ENCODE measurements around the gene PRMT1.

PRMT1 gene

DNA sequence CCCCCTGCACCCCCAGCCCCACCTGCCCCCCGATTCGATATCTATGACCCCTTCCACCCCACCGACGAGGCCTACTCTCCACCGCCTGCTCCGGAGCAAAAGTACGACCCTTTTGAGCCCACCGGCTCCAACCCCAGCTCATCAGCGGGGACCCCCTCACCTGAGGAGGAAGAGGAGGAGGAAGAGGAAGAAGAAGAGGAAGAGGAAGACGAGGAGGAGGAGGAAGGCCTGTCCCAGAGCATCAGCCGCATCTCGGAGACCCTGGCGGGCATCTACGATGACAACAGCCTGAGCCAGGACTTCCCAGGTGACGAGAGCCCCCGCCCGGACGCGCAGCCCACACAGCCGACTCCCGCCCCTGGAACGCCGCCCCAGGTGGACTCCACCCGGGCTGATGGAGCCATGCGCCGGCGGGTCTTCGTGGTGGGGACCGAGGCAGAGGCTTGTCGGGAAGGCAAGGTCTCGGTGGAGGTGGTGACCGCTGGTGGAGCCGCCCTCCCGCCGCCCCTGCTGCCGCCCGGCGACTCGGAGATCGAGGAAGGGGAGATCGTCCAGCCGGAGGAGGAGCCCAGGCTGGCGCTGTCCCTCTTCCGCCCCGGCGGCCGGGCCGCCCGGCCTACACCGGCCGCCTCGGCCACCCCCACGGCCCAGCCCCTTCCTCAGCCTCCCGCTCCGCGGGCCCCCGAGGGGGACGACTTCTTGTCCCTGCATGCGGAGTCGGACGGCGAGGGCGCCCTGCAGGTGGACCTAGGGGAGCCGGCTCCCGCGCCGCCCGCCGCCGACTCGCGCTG lies 25.8 kb upstream of the PRMT1 start:
- no peak for DNase-seq (ENCODE audit: low read depth)

DNA sequence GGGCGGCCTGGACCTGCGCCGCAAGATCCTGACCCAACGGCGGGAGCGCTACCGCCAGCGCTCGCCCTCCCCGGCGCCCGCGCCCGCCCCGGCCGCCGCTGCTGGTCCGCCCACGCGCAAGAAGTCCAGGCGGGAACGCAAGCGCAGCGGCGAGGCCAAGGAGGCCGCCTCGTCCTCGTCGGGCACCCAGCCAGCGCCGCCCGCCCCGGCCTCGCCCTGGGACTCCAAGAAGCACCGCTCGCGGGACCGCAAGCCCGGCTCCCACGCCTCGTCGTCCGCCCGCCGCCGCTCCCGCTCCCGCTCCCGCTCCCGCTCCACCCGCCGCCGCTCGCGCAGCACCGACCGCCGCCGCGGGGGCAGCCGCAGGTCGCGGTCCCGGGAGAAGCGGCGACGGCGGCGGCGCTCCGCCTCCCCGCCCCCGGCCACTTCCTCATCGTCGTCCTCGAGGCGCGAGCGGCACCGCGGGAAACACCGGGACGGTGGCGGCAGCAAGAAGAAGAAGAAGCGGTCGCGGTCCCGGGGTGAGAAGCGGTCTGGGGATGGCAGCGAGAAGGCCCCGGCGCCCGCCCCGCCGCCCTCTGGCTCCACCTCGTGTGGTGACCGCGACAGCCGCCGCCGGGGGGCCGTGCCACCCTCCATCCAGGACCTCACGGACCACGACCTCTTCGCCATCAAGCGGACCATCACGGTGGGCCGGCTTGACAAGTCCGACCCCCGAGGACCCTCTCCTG lies 25.1 kb upstream of the PRMT1 start:
- no peak for DNase-seq (ENCODE audit: low read depth)

DNA sequence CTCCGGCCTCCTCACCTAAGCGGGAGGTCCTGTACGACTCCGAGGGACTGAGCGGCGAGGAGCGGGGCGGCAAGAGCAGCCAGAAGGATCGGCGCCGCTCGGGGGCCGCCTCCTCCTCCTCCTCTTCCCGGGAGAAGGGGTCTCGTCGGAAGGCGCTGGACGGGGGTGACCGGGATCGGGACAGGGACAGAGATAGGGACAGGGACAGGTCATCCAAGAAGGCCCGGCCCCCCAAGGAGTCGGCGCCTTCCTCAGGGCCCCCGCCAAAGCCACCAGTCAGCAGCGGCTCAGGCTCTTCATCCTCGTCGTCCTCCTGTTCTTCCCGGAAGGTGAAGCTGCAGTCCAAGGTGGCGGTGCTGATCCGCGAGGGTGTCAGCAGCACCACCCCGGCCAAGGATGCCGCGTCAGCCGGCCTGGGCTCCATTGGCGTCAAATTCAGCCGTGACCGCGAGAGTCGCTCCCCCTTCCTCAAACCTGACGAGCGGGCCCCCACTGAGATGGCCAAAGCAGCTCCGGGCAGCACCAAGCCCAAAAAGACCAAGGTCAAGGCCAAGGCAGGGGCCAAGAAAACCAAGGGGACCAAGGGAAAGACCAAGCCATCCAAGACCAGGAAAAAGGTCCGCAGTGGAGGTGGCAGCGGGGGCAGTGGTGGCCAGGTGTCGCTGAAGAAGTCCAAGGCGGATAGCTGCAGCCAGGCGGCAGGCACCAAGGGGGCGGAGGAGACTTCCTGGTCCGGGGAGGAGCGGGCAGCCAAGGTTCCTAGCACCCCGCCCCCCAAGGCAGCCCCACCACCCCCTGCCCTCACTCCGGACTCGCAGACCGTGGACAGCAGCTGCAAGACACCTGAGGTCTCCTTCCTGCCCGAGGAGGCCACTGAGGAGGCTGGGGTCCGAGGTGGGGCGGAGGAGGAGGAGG lies 24.3 kb upstream of the PRMT1 start:
- DNase-seq (ENCODE audit: low read depth), result no peak

DNA sequence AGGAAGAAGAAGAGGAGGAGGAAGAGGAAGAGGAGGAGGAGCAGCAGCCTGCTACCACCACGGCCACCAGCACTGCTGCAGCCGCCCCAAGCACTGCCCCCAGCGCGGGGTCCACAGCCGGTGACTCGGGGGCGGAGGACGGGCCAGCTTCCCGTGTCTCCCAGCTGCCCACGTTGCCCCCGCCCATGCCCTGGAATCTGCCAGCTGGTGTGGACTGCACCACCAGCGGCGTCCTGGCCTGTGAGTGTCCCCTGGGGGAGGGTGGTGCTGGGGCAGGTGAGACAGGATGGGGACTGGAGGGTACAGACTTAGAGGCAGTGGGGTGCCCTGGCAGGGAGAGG lies 23.6 kb upstream of the PRMT1 start:
- no peak for DNase-seq (ENCODE audit: low read depth)

DNA sequence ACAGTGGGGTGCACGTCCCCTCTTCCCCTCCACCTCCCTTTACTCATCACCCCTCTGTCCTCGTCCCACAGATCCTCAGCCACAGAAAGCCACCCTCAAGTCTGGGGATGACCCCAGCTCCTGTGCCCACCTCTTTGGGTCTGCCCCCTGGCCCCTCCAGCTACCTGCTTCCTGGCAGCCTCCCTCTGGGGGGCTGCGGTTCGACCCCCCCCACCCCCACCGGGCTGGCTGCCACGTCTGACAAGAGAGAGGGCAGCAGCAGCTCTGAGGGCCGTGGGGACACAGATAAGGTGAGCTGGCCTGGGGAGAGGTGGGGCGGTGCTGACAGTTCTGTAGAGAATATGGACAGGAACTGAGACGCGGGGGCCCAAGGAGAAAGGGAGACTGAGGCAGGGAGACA lies 22.5 kb upstream of the PRMT1 start:
- DNase-seq (ENCODE audit: low read depth), result no peak

DNA sequence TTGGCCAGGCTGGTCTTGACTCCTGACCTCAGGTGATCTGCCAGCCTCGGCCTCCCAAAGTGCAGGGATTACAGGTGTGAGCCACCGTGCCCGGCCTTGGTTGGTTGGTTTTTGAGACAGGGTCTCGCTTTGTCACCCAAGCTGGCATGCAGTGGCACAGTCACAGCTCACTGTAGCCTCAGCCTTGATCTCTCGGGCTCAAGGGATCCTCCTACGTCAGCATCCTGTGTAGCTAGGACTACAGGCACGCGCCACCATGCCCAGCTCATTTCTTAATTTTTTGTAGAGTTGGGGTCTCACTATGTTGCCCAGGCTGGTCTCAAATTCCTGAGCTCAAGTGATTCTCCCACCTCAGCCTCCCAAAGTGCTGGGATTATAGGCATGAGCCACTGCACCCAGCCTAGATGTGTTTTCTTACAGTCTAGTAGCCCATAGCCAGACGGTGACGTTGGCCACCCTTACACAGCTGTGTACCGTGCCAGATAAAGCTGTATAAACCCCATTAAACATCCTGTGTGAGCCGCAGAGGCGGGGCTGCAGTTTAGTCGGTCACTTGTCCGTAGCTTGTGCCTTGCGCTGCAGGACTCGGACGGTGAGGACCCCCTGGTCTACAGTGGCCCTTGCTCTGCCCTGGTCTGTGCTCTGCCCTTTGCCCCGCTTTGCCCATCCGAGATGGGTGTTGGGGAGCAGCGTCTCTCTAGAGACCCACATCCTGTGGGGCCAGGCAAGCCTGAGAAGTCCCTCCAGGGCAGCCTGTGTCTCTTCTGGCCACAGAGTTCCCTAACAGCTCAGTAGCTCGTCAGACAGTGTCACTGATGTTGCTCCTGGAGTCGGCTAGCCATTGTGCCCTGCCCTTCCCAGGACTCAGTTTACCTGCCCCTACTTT lies 21.3 kb upstream of the PRMT1 start:
- no peak for DNase-seq (ENCODE audit: low read depth)

DNA sequence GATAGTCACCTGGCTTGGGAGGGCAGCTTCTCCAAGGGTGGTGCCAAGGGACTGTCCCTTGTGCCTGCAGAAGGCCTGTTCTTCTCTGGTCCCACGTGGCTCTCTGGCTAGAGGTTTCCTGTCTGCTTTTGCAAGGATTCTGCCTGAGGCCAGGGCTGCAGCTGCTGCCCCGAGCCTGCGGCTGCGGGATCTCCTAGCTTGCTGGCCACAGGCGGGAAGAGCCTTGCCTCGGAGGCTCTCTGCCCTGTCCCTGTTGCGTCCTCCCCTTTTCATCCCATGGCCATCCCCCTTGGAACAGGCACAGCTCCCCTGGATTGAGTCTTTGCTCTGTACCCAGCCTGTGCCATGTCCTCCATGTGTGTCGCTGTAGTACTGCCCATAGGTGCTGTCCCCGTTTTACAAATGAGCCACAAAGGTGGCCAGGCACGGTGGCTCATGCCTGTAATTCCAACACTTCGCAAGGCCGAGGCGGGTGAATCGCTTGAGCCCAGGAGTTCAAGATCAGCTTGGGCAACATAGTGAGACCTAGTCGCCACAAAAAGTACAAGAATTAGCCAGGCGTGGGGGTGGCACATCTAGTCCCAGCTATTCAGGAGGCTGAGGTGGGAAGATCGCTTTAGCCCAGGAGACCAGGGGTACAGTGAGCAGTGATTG lies 20.5 kb upstream of the PRMT1 start:
- DNase-seq (ENCODE audit: low read depth), result no peak

DNA sequence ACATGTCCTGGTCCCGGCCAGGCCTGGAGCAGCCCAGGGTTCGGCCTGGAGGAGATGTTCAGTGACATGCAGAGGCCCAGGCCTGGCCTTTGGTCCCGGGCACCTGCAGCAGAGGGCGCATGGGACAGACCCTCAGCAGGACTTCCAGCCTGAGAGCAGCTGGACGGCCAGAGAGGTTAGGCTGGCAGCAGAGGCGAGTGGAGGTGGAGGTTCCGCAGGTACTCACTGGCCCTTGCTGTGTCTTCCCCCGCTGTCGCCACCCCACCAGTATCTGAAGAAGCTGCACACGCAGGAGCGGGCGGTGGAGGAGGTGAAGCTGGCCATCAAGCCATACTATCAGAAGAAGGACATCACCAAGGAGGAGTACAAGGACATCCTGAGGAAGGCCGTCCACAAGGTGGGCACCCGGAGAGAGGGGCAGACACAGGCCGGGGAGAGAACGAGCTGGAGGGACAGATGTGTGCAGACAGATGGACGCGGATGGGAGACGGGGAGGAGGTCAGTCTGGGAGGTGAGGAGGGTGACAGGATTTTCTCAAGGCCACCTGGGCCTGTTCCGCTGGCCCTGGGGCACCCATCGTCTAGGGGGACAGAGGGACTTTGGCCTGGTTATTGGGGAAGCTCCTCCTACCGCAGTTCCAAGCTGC lies 19.5 kb upstream of the PRMT1 start:
- no peak for DNase-seq (ENCODE audit: low read depth)

DNA sequence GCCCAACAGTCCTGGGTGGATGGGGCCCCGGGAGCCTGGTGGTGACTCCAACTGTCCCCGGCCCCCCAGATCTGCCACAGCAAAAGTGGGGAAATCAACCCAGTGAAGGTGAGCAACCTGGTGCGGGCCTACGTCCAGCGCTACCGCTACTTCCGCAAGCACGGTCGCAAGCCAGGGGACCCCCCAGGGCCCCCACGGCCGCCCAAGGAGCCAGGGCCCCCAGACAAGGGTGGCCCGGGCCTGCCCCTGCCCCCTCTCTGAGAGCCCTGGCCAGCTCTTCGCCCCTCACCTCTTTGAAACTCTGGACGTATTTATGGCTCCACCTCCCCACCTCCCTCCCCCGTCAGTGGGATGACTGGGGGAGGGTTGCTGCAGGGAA lies 18.9 kb upstream of the PRMT1 start:
- DNase-seq (ENCODE audit: low read depth), result no peak

DNA sequence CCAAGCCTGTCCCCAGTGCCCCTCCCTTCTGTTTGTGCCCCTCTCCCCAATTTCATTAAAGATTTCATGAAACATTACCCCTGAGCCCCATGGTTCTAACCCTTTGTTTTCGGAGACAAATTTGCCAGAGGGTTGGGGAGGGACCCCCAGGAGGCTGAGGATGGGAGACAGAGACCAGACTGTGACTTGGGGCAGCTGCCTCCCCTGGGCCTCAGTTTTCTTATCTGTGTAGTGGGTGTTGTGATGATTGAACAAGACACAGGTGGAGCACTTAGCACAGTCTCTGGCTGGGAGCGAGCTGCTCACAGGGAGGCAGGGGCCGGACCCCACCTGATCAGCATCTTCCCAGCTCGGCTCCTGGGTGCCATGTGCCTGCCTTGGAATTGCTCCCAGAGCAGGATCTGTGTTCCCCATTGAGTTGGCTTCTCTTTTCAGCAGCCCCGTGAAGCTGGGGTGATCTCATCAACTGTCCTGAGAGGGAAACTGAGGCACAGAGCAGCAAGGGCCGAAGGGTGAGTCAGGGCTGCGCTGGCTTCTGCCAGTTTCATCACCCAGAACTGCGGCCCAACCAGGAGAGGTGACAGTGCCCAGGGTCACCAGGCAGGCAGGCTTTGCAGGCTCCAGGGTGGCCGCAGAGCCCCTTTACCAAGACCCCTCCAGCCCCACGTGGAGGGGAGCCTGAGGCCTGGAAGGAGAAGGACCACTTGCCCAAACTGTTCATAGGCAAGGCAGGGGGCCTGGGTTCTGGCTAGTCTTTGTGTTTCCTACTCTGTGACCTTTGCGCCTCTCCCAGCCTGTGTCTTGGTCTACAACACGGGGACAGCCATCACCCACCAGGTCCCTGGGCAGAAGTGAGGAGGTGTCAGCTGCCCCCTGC lies 18.3 kb upstream of the PRMT1 start:
- DNase-seq (ENCODE audit: low read depth), result no peak

DNA sequence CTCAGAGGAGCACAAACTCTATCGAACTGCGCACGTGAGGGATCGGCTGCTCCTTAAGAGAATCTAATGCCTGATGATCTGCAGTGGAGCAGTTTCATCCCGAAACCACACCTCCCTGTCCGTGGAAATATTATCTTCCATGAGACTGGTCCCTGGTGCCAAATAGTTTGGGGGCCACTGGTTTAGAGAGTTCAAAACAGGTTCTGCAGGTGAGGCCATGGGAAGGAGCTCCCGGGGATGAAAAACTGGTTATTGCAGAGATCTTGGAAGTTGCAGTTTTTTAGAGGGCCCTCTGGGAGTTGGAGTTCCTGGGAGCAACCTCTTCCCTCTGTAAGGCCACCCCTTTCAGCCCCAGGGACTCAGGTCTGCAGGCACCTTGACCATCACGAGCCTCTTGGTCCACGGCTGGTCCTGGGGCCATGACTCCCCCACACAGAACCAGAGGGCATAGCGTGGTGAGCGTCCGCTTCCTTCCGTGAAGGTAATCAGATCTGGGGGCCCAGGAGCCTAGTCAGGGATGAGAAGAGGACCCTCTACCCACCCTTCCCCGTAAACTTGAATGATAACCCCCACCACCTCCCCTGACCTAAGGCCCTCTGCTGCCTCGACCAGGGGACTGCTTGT lies 16.6 kb upstream of the PRMT1 start:
- DNase-seq (ENCODE audit: low read depth), result no peak

DNA sequence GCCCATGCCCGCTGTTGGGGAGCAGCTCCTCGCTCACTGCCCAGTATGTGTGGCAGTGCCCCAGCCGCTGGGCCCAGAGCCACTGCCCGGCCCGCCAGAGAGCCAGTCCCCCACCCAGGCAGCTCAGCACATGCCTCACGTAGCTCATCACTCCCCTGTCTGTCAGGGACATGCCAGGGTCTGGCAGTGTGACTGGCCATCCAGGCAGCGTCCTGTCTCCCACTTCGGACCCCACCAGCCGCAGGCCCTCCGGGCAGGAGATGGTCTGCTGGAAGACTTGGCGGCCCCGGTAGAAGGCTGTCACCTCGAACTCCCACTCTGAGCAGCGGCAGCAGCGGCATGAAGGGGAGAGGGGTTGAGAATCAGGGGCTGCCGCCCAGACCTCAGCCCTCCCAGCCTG lies 15.1 kb upstream of the PRMT1 start:
- DNase-seq (ENCODE audit: low read depth), result no peak

DNA sequence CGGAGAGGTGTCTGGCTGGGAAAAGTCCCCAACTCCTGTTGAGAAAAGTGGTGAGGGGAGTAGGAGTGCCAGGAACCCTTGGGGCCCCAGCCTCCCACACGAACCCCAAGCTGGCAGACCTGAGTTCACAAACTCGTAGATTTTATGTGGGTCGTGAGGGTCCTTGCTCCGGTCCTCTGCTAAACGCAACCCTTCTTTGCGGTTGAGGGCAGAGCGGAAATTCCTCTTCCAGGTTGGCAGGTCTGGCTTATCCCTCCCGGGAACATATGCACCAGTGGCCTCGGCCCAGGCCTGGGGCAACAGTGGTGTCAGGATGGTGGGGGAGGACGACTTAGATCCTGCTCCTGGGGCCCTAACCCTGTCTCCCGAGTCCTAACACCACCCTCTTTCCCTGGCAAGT lies 13.8 kb upstream of the PRMT1 start:
- DNase-seq (ENCODE audit: low read depth), result no peak

DNA sequence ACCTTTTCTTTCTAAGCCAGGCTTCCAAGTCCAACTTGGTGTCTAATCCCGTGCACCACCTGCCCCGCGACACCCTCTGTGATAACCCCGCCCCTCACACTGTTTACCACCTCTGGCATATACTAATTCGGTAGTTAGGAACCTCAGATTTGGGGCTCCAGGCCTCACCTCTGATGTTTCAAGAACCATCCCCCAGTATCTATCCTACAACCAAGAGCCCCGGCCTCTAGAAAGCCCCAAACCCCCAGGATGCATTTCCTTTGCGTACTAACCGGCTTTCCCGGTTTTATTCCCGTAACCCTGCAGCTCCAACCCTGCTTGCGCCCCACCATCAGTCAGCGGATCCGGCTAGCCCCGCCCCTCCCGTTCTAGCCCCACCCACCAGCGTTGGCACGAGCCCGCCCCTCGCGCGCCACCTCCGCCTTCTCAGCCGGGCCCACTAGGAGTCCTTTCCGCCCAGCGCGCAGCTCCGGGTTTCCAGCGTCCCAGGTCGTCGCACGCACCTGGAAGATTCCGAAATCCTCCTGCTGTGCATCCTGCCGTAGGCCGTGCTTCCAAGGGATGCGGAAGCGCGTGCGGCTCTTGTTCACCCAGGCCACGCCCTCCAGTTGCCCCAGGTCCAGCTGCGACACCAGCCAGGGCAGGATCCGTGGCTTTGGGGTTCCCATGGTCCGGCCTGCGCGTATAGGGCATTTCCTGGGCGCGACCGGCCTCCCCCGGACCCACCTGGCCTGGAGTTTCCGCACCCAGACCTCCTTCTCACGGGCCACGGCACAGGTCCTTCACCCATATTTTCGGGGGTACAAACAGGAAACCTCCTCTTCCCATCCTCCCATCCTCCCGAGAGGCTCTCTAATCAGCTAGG lies 12.7 kb upstream of the PRMT1 start:
- DNase-seq (ENCODE audit: low read depth), result peak; percentile 75

DNA sequence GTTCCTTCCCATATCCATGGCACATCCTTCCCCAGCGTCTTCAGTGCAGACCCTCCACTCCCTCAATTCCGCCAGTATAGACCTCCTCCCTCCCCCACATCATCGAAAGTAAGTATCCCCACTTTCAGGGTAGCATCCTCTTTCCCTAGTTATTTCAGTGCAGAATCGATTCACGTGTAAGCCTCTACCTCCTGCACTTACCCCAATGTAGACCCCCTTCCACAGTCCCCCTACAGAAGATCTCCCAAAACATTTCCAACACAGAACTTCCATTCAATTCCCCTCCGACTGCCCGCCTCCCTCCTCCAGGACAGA lies 12.1 kb upstream of the PRMT1 start:
- DNase-seq (ENCODE audit: low read depth), result no peak

DNA sequence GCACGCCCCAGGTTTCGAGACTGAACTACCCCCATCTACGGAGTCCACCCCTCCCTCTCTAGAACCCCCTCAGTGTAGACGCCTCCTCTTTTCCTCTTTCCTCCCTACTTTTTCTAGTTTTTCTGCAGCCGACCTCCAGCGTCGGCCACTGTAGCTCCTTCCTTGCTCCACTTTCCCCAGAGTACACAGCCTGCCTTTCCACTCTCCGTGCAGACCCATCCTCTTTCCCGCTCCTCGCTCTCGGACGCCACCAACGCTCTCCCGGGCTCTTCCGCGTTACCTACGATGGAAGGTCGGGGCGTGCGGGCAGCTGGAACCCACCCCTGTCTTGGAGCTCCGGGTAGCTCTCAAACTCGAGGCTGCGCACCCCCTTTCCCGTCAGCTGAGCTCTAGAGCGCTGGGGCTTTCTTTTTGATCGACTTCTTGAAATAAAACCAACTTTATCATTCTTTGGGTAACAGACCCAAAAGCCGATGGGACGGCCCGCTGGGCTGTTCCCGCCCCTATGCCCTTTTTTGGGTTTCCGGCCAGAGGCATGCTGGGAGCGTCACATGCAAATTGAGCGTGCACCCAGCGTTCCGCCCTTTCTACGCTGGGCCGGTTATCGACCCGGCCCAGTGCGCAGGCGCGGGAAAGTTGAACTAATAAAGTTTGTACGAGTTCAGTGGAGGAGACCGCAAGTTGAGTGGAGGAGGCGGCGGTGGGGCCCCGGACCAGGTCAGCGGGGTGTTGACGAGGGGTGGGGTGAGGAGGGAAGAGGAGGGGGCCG lies 11.5 kb upstream of the PRMT1 start, which contains the start of the genes BCL2L12 and IRF3:
Gene BCL2L12 (plus strand): TSS at position 583 of the 769 bp plus-strand sequence. CDS start 760 bp downstream, outside the sequence.
Gene IRF3 (minus strand): TSS at position 507 of the 769 bp plus-strand sequence. CDS start 1,019 bp downstream, outside the sequence.
- peak; percentile 94 for DNase-seq (ENCODE audit: low read depth)

DNA sequence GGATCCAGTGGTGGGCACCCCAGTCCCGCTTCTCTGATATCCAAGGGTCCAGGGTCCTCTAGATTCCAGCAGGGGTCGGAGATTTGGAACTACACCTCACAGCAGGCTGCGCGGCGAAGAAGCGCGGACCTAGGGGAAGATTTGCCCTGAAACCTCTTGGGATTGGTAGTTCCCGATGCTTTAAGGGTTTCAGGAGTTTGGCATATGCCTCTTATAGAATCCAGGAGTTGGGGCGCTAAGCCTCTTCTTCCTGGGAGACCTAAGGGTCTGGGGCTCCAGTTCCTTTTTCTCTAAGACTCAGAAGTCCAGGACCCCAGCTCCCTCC lies 11.0 kb upstream of the PRMT1 start:
- DNase-seq (ENCODE audit: low read depth), result no peak

DNA sequence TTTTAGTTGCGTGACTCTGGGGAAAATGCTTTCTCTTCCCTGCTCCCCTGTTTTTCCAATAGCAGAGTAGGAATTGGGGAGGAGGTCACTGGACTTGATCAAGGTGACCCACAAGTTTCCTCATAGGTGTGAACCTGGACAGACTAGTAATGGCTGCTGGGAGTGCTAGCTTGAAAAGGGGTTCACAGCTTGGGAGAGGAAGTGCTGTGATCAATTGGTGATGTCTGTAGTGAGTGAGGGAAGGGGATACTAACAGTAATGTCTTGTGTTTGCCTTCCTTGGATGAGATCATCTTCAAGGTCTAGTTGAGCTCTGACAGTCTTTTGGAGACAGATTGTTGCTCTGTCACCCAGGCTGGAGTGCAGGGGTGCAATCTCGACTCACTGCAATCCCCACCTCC lies 9.6 kb upstream of the PRMT1 start:
- no peak for DNase-seq (ENCODE audit: low read depth)

All from fibroblast of gingiva (primary cell).